SK-N-DZ (cell line): ENCODE measurements around the gene AUTS2.

Source experiments
- DNase-seq: peaks from one replicate; pipeline ENCODE4 v3.0.0-alpha.2; 2015; ENCODE audit warnings: low spot score

Gene AUTS2

DNA sequence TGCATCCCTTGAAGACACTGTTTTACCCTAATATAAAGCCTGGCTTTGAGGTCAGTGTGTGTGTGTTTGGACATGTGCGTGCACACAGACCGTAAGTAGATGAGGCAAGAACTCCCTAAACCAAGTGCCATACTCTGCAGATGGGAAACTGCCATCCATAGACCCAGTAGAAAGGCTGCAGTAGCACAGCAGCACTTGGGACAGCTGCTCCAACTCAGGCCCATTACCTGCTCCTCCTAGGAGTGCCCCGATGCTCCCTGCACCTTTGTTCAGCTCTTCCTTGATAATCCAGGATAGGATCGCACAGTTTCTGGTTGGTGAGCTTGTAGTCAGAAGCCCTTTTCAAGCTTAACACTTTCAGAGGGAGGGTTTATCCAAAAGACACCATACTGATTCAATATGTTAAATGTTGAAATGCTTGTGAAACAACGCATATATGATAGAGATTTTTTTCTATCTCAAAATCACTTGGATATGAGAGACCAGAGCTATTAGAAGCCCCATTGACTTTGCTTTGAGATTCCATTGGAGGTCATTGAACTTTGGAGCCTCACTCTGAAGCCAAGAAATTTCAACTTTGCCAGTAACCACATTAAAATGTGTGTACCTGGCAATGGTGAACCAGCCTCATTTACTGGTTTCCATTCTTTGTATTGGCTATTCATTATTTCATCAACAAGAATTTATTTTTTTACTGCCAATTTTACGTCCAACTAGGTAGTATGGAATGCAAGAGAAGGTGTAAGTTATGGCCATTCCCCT lies 776.7 kb downstream of the AUTS2 start:
- no peak for DNase-seq

GRCh38 chr7:70376561-70377031 lies 778.3 kb downstream of the AUTS2 start:
- peak; percentile 73 for DNase-seq

- DNase-seq = no peak
Observed at GRCh38 chr7:70377957-70378356, 779.7 kb downstream of the AUTS2 start.

DNA sequence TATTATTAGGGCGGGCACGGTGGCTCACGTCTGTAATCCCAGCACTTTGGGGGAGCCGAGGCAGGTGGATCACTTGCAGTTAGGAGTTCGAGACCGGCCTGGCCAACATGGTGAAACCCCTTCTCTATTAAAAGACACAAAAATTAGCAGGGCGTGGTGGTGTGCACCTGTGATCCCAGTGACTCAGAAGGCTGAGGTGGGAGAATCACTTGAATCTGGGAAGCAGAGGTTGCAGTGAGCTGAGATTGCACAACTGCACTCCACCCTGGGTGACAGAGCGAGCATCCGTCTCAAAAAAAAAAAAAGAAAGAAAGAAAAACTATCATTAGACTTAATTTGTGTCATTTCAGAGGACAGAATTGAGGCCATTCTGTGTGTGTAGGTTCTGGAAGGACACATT lies 780.9 kb downstream of the AUTS2 start:
- no peak for DNase-seq

DNA sequence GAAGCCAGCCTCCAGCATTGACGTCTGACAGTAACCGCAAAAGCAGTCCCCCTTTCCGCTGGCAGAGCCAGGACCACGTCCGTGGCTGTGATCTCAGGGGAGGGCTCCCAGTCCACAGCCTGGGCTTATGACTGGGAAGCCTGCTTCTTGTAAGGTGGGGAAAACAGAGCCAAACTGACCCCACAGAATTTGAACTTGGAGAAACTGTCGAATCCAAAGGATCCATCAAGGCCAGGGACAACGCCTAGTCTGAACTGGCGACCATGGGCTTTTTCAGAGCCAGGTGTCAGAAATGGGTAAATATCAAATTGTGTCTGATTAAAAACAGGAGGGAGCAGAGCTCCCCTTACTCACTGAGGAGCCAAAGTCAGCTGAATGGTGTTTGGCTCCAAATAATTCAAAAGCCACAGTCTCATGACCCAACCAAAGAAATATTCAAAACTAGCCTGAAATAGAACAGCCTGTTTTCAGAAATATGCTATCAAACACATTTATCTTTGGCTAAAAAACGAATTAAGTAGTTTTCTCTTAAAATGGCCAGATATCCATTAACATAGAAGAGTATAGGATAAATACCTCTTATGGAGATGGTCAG lies 782.2 kb downstream of the AUTS2 start:
- no peak for DNase-seq

DNA sequence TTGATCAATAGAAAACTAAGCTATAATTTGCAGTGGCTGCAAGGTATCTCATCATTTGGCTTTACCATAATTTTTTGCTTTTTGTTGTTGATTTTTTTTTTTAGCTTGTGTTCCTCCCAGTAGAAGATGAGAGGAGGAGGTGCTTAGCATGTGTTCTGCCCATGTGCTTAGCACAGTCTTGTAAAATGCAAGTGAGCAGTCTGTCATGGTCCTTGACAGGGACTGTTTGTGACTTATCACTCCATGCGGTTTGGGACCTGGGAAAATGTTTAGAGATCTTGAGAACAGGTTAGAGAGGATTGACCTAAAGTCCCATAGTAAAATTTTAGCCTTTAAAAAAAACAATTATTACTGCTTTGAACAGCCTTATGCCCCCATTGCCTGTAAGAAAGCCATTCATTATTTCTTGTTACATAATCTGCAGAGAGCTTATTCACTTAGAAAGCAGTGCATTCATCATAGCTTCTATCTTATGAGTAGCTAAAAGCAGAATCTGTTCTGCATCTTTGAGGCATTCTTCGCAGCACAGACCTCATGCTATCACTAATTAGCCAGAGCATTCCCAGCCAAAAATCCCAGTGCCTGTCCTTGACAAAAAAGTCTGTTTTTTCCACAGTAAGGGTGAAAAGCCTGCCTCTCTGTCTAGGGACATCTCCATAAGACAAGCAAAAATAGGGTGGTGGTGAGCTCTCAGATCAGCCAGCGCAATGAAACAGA lies 784.9 kb downstream of the AUTS2 start:
- DNase-seq = peak; percentile 30

DNA sequence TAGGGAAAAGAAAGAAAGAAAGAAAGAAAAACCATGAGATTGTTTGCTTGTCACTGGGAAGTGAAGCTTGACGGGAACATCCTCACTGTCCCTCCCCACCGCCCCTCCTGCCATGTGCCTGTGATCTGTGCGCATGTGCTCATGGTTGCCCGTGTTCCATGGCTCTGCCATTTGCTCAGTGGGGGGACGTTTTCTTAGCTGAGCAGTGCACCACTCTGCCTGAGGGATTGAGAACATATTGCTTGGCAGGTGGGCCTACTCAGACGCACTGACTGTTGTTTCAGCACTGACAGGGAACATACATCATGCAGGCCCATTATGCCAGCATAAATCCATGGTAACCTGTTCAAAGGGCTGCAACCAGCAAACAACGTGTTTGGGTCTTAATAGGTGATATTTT lies 785.7 kb downstream of the AUTS2 start:
- no peak for DNase-seq

DNA sequence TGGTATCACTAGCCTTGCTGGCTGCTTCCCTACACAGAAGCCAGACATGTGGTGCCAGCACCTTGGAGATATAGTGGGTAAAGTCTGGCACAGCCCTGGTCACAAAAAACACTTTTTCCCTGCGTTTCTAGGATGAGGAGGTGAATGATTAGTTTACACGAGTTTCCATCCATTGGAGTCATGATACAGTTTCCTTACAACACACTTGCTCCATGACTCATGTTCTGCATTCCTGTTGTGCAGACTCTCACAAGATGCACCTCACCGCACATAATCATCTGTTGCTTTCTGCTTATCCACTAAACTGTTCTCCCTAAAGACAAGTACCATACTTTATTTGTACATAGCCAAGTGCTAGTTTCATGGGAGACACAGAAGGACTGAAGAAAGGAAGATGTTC lies 786.6 kb downstream of the AUTS2 start:
- no peak for DNase-seq

DNA sequence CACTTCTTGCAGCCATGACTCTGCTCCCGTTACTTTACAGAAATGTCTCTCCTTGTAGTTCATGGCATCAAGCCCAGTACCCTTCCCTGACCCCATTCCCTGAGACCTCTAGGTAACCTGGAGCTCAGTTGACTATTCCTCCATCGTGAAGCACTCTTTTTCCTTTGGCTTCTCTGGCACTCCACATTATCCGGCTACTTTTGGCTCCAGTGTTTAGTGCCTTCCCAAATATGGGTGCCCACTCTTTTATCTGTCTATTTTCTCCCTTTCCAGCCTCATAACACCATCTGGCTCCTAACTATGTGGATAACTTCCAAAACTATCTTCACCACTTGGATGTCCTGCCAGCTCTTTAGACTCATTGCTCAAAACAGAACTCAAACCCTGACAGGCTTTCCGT lies 788.9 kb downstream of the AUTS2 start:
- no peak for DNase-seq

- DNase-seq = no peak
Observed at GRCh38 chr7:70389531-70390151, 791.4 kb downstream of the AUTS2 start.

- DNase-seq = no peak
Observed at GRCh38 chr7:70390251-70390650, 792.0 kb downstream of the AUTS2 start.

DNA sequence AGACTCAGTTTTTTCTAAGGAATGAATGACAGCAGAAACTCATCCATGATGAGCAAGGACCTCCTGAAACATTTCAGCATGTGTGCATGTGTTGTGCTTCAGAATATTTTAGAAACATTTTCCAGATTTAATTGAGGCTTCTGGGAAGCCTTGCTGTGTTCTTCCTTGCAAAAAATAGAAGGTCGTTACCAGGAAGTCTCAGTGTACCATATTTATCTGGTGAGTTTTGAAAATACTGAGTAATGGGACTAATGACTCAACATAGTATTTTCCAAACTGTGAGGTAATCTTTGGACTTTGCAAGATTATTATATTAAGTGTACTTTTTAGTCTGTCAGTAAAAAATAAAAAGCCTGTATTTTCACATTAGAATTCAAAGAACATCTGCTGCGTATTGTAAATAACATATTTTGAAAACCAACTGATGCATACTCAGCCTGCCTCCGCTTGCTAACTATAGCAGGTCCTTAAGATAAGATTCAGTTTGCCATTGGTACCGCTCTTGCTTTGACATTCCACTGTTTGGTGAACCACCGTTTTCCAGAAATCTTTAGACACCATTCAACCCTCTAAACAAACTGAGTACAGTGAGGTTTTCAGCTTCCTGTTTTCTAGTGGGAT lies 794.1 kb downstream of the AUTS2 start:
- no peak for DNase-seq

DNA sequence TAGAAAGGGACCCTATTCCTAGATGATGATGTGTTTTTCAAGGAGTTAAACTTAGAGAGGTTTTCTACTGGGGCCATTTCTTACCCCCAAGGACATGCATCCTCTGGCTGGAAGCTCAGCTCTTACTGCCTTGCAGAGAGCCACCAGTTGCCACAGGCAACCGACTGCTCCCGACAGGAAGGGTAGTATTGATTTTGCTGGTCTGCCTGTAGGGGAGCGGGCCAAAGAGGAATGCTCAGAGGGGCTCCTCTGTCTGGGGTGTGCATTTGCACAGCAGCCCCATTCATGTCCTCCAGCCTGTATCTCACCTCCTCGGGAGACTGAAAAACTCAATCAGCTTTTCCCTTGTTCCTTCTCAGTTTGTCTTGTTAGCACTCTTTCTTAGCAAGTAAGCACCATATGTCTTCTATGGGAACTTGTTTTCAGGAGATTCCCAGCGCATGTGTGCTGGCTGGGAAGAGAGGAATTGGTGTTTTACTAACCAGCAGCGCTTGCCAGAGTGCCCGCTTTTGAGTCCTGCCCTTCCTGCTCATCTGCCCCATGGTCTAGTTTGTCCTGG lies 794.7 kb downstream of the AUTS2 start:
- no peak for DNase-seq

- no peak for DNase-seq
Observed at GRCh38 chr7:70393956-70394355, 795.7 kb downstream of the AUTS2 start.

DNA sequence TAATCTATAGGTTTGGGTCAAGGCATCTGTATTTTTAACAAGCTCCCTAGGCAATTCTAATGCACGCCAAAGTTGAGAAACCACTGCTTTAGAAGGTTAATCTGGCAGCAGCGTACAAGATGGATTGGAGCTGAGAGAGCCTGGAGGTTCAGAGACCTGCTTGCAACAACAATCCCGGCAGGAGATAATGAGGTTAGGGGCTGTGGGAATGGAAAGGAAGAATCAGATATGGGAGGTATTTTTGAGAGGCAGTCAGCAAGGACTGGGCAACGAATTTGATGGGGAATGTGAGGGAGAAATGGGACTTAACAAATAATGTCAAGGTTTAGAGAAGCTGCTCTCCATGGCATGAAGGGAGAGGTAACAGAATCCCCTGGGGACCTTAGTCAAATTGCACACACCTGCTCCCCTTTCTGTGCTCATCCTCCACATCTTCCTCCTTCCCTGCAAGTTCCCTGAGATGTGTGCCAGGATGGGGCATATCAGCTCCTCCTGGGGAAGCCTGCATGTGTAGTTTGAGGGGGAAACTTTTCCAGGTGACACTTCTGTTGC lies 802.6 kb downstream of the AUTS2 start:
- peak; percentile 74 for DNase-seq

DNA sequence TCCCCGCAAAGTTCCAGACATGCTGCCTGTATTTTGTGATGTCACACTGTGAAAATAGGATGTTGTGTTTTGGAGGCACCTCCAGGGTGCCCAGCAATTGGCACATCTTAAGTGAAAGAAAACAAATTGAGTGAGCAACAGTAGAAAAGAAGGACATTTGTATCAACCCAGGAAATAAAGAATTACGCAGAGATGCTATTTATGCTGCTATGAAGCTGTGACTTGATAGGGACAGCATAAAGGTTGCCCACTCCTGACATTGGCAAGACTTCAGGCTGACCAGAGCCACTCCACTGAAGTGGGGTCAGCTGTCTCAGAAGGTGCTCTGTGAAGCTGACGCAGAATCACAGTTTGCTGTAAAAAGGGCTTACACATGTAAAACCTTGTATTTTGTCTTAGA lies 803.8 kb downstream of the AUTS2 start:
- no peak for DNase-seq

- DNase-seq = no peak
Observed at GRCh38 chr7:70405241-70405640, 807.0 kb downstream of the AUTS2 start.

DNA sequence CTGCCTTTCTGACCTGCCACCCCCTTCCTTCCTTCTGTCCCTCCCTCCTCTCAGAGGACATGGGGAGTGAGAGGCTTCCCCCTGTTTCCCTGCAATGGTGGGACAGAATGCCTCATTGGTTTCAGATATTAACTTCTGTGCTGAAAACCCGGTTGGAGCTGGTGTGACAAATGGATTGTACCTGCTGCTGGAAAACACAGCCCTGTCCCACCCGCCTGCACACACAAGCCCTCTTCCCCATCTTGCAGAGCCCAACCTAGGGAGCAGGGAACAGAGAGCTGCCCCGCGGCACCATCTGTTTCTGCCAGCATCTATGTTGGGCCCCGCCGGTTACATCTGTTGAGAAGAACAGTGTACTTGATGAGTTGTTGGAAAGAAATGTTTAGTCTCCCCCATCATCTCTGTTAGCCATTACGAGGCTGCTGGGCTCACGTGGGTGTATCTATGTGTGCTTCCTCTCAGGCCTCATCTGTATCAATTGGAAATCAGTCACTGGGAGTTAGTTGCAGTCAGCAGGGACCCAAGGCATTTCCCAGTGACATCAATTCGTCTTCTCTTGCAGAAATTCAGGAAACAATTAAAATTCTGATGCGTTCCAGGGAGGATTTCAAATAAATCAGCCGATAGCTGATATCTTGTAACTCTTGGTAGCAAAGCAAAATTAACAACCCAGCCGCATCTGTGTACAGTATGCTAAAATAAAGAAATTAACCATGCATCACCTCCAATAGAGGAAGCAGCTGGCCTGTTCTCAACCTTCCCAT lies 808.1 kb downstream of the AUTS2 start:
- no peak for DNase-seq

GRCh38 chr7:70406950-70407209 lies 808.6 kb downstream of the AUTS2 start:
- no peak for DNase-seq

GRCh38 chr7:70408477-70408876 lies 810.2 kb downstream of the AUTS2 start:
- DNase-seq = no peak

DNA sequence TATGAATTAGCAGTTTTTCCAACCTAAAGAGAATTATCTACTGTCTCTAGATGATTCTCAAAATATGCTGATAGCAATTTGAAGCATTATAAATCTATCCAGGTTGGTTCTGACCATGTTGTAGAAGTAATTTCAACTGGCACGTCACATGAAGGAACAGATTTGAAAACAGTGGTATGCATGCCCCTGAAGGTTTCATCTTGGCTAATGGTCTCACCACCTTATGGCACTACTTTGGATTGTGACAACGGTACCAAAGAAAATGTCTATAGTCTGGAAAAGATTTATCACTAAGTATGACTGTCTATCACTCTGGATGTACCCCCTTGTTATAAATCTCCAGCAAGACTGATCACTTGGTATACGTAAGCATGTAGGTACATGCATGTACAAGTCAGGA lies 810.6 kb downstream of the AUTS2 start:
- DNase-seq = no peak
